ENCODE data around the gene CCDC12.

GRCh38 chr3:46998121-46998851 is 21.7 kb upstream of the CCDC12 start:
- TF ChIP-seq POLR2AphosphoS5 (IDR thresholded peaks at IDR 0.05; ENCODE audit: low read depth, low read length) (0 out of 2 replicates have a peak, but pooled peaks have one; percentile 18), CTCF (IDR thresholded peaks at IDR 0.05 in 2 of 3, conservative IDR thresholded peaks at IDR 0.05 in 1 of 3; ENCODE audit: borderline replicate concordance in 1 of 3, insufficient read depth in 1 of 3, low read depth in 2 of 3, low read length in 2 of 3) (peak; percentile 85 to 92 (median 90)), POLR2A (IDR thresholded peaks at IDR 0.05; ENCODE audit: borderline replicate concordance, extremely low read depth, insufficient read depth, insufficient read length) (no peak)
